Nucleus accumbens (tissue), 56 donors: ENCODE results near the gene KLK10.
"Not testable (repeated sequence)": the region's sequence is repeated elsewhere in the genome, so short reads cannot be mapped to it uniquely, and the experiment has no call there.

Experiments used
- DNase-seq, 56 donors: peaks; one replicate each; lab custom pipeline; 2025; lab: John Stamatoyannopoulos, UW

Gene KLK10

GRCh38 chr19:51003316-51003715 lies 16.2 kb downstream of the KLK10 start:
- DNase-seq = no peak

DNA sequence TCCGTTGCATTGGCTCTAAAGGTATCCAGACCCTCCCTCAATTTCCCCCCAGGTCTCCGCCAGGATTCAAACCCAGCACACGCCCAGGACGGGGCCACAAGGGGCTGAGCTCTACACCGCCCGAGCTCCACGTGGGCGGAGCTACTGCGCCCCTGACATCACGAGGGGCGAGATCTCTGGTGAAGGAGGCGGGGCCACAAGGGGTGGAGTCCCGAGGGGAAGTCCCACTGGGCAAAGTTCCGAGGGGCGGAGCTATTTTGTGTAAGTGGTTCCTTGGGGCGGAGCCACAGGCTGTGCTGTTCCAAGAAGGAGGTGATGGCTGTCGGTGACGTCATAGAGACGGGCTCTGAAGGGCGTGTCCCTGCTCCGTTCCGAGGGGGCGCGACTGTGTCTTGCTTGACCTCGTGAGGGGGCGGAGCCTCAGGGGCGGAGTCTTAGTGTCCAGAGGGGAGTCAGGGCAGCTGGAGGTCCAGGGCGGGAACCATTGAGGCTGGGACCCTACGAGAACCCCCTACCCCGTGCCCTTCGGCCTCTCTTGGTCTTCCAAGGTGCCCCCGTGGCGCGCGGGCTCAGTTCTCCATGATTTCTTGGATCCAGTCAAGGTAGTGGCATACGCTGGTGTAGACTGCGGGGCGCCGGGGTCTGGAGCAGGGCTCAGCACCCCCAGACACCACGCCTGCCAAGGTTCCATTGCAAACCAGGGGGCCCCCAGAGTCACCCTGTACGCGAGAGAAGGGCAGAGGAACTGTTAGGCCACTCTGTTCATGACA lies 16.8 kb downstream of the KLK10 start:
- peak in 3 of 56 donors; percentile 32 to 54 (median 36) for DNase-seq

GRCh38 chr19:51002089-51002532 lies 17.4 kb downstream of the KLK10 start:
- DNase-seq = no peak

DNA sequence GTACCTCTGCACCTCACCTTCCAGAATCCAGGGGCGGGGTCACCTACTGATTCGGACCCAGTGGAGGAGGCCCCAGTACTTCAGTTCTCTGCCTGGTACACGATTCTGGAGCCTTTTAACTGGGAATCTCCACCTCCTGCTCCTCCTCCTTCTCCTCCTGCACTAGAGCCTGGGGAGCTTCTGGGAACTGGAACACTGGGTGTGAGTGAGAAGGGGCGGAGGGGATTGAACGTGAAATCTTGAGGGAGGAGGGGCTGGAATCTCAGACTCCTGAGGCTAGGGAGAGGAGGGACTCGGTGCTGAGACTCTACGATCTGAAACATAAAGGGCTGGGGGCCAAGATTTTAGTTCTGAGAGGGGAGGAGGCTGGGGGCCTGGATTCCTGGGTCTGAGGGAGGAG lies 18.0 kb downstream of the KLK10 start, which contains the start of gene KLK8:
Gene KLK8, minus strand, starts transcription at position 90 of the 400 bp plus-strand sequence. CDS start 437 bp downstream, outside the sequence.
- DNase-seq = no peak

- no peak for DNase-seq
Measured at GRCh38 chr19:51000981-51001380, 18.5 kb downstream of the KLK10 start.

GRCh38 chr19:51000426-51000825 lies 19.1 kb downstream of the KLK10 start:
- DNase-seq = no peak

GRCh38 chr19:50998686-50999085 lies 20.8 kb downstream of the KLK10 start:
- DNase-seq = no peak

- DNase-seq = no peak
Measured at GRCh38 chr19:50998061-50998460, 21.4 kb downstream of the KLK10 start.

- DNase-seq = no peak
Measured at GRCh38 chr19:50994129-50994528, 25.4 kb downstream of the KLK10 start.

DNA sequence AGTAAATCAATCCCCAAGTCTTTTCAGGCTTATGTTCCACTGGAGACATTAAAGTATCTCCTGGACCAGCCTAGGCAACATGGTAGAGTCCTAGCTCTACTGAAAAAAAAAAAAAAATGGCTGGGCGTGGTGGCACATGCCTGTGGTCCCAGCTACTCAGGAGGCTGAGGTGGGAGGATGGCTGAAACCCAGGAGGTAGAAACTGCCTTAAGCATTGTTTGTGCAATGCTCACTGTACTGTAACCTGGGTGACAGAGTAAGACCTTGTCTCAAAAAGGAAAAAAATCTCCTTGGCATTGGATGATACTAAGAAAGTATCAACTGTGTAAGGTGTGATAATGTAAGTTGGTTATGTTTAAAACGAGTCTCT lies 26.9 kb downstream of the KLK10 start:
- no peak for DNase-seq

DNA sequence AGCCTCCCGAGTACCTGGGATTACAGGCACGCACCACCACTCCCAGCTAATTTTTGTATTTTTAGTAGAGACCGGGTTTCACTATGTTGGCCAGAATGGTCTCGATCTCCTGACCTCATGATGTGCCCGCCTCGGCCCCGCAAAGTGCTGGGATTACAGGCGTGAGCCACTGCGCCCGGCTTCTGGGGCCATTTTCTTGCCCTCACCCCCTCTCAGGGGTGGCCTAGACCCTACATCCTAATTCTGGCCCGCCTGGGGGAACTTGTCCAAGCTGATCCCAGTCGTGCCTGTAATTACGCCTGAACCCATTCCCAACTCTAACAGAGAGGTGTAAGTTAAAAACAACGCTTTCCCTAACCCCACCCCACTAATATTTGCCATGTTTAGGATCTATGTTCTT lies 35.1 kb downstream of the KLK10 start:
- not testable (repeated sequence) for DNase-seq

GRCh38 chr19:50983625-50984292 lies 35.8 kb downstream of the KLK10 start, which contains the start of gene KLK7:
Gene KLK7 (minus strand): TSS chr19:50983917. CDS start chr19:50982399, 1,518 bp downstream.
- DNase-seq = no peak

DNA sequence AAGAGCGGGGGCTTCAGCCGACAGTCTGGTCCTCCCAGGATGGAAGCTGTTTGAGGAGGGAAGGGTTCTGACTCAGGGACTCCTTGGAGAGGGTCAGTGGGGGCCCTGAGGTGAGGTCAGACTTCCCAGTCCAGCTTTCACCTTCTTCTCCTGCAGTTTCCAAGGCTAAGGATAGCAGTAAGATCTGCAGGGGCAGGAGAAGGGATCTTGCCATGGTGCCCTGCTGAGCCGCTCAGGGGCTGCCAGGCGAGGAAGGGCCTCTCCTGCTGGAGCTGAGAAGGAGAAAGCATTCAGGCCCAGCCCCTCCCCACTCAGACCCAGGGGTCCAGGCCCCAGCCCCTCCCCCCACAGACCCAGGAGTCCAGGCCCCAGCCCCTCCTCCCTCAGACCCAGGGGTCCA lies 37.3 kb downstream of the KLK10 start:
- DNase-seq = no peak

DNA sequence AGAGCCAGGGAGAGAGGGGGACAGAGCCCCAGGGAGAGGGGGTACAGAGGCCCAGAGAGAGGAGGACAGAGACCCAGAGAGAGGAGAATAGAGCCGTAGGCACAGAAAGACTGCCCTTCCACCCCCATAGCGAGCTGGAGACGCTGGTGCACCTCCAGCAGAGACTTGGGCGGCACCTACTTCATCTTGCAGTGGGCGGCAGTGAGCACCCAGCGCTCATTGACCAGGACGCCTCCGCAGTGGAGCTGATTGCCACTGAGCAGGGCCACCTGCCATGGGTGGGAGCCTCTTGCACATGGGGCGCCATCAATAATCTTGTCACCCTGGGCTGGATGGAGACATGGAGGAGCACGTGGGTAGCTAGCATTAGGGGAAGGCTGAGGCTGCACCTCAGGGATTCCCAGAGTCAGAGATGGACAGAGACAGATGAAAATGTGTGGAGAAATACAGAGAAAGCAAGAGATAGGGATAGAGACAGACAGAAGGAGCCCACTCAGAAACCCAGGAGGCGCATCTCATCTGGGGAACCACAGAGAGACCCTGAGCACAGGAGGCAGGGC lies 37.8 kb downstream of the KLK10 start:
- DNase-seq = no peak

DNA sequence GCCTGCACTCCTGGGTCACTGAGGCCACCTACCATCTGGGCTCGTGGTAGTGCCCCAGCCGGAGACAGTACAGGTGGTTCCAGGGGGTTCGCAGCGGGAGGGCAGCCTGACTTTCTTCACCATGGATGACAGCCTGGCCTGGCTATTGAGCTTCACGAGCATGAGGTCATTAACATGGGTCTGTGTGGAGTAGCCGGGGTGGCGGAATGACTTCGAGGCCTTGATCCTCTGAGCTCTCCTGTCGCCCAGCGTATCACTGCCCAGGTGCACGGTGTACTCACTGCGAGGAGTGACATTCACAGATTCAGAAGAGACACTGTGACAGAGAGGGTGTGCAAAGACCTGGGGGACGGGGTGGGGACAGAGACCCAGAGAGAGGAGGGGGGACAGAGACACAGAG lies 39.3 kb downstream of the KLK10 start:
- DNase-seq = no peak

GRCh38 chr19:50979758-50980157 lies 39.8 kb downstream of the KLK10 start:
- no peak for DNase-seq

GRCh38 chr19:50978772-50979390 lies 40.6 kb downstream of the KLK10 start:
- no peak for DNase-seq

GRCh38 chr19:50977626-50978025 lies 41.9 kb downstream of the KLK10 start:
- DNase-seq = peak in 1 of 56 donors; percentile 2

DNA sequence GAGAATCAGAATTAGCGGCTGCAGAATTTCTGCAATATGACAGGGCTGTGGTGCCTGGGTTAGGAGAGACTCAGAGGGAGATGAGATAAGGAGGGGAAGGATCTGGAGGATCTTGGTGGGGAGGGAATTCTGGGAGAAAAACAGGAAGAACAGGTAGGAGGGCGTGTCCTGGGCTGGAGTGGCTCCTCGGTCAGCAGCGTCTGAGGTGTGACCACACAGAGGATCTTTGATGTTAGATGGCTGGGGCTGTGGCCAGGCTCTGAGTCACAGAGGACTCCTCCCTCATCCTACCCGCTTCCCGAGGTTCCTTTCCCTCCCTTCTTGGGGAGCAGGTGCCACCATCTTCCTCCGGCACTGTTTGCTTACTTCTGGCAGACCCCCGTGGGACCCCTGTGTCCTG lies 43.7 kb downstream of the KLK10 start:
- no peak for DNase-seq

DNA sequence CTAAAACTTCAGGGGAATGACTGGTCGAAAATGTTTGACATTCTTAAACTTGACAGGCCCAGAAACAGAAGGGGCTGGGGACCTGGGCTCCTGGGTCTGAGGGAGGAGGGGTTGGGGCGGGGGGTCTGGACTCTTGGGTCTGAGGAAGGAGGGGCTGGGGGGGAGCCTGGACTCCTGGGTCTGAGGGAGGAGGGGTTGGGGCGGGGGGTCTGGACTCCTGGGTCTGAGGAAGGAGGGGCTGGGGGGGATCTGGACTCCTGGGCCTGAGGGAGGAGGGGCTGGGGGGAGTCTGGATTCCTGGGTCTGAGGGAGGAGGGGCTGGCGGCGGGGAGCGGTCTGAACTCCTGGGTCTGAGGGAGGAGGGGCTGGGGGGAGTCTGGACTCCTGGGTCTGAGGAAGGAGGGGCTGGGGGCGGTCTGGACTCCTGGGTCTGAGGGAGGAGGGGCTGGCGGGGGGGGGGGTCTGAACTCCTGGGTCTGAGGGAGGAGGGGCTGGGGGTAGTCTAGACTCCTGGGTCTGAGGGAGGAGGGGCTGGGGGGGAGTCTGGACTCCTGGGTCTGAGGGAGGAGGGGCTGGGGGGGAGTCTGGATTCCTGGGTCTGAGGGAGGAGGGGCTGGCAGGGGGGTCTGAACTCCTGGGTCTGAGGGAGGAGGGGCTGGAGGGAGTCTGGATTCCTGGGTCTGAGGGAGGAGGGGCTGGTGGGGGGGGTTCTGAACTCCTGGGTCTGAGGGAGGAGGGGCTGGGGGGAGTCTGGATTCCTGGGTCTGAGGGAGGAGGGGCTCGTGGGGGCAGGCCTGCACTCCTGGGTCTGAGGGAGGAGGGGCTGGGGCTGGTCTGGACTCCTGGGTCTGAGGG lies 44.6 kb downstream of the KLK10 start:
- no peak for DNase-seq
